Measurements from ENCODE around the gene PEPD. TPM values are rescaled to one million over a fixed set of nuclear protein-coding genes. Genes with fewer than 3 reads are reported as not detected.
A peak's percentile ranks its signal among the peaks of the same experiment; 100 is the strongest.

Gene PEPD
- total RNA-seq, 1 experiment from 2014 or later: 116 TPM

- Histone ChIP-seq H3K9me3 (no peaks in the 10 kb centered on the region), H3K4me3 (ENCODE audit: low read depth, low read length) (no peak overlapping the region), H3K36me3 (ENCODE audit: control insufficient read depth, insufficient read depth, low read length) (no peaks in the 10 kb centered on the region), H3K27me3 (replicated peaks; ENCODE audit: control insufficient read depth, insufficient read depth, low read length) (no peaks in the 10 kb centered on the region), H3K4me1 (no peaks in the 10 kb centered on the region)
- no peaks in the 10 kb centered on the region for H3K27me3 Mint-ChIP-seq (ENCODE audit: insufficient read depth, unreplicated experiment)
- no peaks in the 10 kb centered on the region for H3K4me1 Mint-ChIP-seq (ENCODE audit: low read depth, unreplicated experiment)
- ChIA-PET POLR2A (no interaction called here), CTCF (no interaction called here)
- BruUV-seq (replicated peaks): no TSS peak
- TF ChIP-seq, protein P1, sequence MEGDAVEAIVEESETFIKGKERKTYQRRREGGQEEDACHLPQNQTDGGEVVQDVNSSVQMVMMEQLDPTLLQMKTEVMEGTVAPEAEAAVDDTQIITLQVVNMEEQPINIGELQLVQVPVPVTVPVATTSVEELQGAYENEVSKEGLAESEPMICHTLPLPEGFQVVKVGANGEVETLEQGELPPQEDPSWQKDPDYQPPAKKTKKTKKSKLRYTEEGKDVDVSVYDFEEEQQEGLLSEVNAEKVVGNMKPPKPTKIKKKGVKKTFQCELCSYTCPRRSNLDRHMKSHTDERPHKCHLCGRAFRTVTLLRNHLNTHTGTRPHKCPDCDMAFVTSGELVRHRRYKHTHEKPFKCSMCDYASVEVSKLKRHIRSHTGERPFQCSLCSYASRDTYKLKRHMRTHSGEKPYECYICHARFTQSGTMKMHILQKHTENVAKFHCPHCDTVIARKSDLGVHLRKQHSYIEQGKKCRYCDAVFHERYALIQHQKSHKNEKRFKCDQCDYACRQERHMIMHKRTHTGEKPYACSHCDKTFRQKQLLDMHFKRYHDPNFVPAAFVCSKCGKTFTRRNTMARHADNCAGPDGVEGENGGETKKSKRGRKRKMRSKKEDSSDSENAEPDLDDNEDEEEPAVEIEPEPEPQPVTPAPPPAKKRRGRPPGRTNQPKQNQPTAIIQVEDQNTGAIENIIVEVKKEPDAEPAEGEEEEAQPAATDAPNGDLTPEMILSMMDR (IDR thresholded peaks at IDR 0.05; ENCODE audit: insufficient read depth in 1 of 2, low read depth in 1 of 2, low read length in 1 of 2, severe bottlenecking in 1 of 2, unreplicated experiment in 1 of 2): no peak
- no peak overlapping the region for H3K4me3 Mint-ChIP-seq (ENCODE audit: unreplicated experiment)
- peaks cover 42% of the 10 kb centered on the region for H3K36me3 Mint-ChIP-seq (ENCODE audit: insufficient read depth, unreplicated experiment)
- intact Hi-C loops (cut with micrococcal nuclease; ENCODE audit: unreplicated experiment): no loop called here
- H3K9me3 Mint-ChIP-seq (ENCODE audit: unreplicated experiment): peaks cover 4% of the 10 kb centered on the region
- no peak overlapping the region for H3K27ac Mint-ChIP-seq (ENCODE audit: unreplicated experiment)
- peak in 1 of 2 experiments; percentile 12 for DNase-seq
Observed at GRCh38 chr19:33473653-33474305, 47.8 kb downstream of the PEPD start.

DNA sequence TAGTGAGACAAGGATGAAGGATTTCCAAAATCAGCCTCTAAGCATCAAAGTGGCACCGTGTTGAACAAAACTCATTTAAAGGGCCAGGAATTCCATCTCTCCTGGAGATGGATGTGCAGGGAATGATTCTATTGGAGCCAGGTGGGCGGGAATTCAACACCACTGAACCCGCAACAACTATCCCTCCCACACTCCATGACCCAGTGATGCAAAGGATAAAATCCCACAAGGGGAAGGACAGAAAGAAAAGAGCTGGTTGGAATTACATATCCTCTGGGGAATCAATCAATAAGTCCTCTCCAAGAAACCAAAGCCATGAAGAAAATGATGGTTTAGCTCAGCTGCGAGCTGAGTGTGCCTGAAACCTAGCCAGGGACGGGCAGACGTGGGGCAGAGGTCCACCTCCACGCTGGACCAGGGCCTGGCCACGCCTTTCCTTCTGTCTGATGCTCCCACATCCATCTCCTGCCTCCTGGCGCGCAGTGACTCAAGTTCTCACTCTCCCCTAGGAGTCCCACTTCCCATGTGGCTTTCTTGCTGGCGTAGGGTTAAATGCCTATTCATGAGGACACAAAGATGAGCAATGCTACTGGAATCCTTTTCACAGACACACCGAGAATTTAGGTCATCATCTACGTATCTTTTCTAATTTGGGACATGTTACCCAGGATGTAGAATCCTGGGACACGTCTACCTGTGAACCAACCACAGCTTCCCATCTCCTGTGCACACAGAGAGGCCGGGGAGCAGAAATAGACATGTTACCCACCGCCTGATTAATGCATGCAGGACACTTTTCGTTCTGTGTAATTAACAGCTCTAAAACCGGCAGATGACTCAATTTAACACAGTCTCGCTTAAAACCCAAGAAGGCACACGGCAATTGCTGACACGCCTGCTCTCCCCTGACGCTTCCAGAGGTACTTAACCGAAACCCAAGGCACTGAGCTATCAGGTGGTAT lies 48.6 kb downstream of the PEPD start:
- Histone ChIP-seq H3K27me3 (replicated peaks; ENCODE audit: control insufficient read depth, insufficient read depth, low read length) (no peaks in the 10 kb centered on the region), H3K9me3 (no peaks in the 10 kb centered on the region), H3K36me3 (ENCODE audit: control insufficient read depth, insufficient read depth, low read length) (no peaks in the 10 kb centered on the region; the same call in none of the 2 replicates), H3K4me1 (no peaks in the 10 kb centered on the region), H3K4me3 (ENCODE audit: low read depth, low read length) (no peak overlapping the region)
- TF ChIP-seq, protein P1 (IDR thresholded peaks at IDR 0.05; ENCODE audit: insufficient read depth in 1 of 2, low read depth in 1 of 2, low read length in 1 of 2, severe bottlenecking in 1 of 2, unreplicated experiment in 1 of 2): no peak
- Mint-ChIP-seq H3K27me3 (ENCODE audit: insufficient read depth, unreplicated experiment) (no peaks in the 10 kb centered on the region), H3K4me1 (ENCODE audit: low read depth, unreplicated experiment) (no peaks in the 10 kb centered on the region), H3K27ac (ENCODE audit: unreplicated experiment) (no peak overlapping the region), H3K9me3 (ENCODE audit: unreplicated experiment) (no peaks in the 10 kb centered on the region), H3K36me3 (ENCODE audit: insufficient read depth, unreplicated experiment) (peaks cover 34% of the 10 kb centered on the region), H3K4me3 (ENCODE audit: unreplicated experiment) (no peak overlapping the region)
- BruUV-seq (replicated peaks): no TSS peak
- ChIA-PET CTCF (interaction anchor here (0.6 kb wide), 1 partner anchor 41 kb away, joined by 3 read pairs; no protein-coding TSS in a partner anchor), POLR2A (no interaction called here)
- intact Hi-C loops (cut with micrococcal nuclease; ENCODE audit: unreplicated experiment): no loop called here
- DNase-seq: peak in 1 of 2 experiments; percentile 22

DNA sequence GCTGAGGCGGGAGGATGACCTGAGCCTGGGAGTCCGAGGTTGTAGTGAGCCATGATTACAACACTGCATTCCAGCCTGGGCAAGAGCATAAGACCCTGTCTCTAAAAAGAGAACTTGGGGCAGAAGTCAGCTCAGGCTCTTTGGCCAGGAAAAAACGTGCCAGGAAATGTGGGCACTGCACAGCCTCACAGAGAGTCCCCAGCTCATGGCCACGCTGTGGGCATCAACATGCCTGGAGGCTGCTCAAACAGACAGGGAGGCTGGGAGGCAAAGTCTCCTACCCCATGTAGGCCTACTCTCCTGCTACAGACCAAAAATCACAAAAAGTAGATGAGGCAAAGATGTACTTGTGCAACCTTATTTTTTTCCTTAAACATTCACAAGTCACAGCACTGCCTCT lies 49.4 kb downstream of the PEPD start:
- H3K4me3 ChIP-seq (ENCODE audit: low read depth, low read length): no peak overlapping the region
- H3K4me1 ChIP-seq: no peaks in the 10 kb centered on the region
- H3K4me1 Mint-ChIP-seq (ENCODE audit: low read depth, unreplicated experiment): no peaks in the 10 kb centered on the region
- ChIA-PET CTCF (no interaction called here), POLR2A (no interaction called here)
- H3K9me3 ChIP-seq: no peaks in the 10 kb centered on the region
- intact Hi-C loops (cut with micrococcal nuclease; ENCODE audit: unreplicated experiment): no loop called here
- BruUV-seq (replicated peaks): no TSS peak
- H3K4me3 Mint-ChIP-seq (ENCODE audit: unreplicated experiment): no peak overlapping the region
- no peaks in the 10 kb centered on the region for H3K9me3 Mint-ChIP-seq (ENCODE audit: unreplicated experiment)
- H3K36me3 Mint-ChIP-seq (ENCODE audit: insufficient read depth, unreplicated experiment): peaks cover 29% of the 10 kb centered on the region
- DNase-seq: peak in 1 of 2 experiments; percentile 9
- no peaks in the 10 kb centered on the region; the same call in none of the 2 replicates for H3K36me3 ChIP-seq (ENCODE audit: control insufficient read depth, insufficient read depth, low read length)
- no peak overlapping the region for H3K27ac Mint-ChIP-seq (ENCODE audit: unreplicated experiment)
- no peaks in the 10 kb centered on the region for H3K27me3 ChIP-seq (replicated peaks; ENCODE audit: control insufficient read depth, insufficient read depth, low read length)
- TF ChIP-seq, protein P1 (IDR thresholded peaks at IDR 0.05; ENCODE audit: insufficient read depth in 1 of 2, low read depth in 1 of 2, low read length in 1 of 2, severe bottlenecking in 1 of 2, unreplicated experiment in 1 of 2): no peak
- H3K27me3 Mint-ChIP-seq (ENCODE audit: insufficient read depth, unreplicated experiment): no peaks in the 10 kb centered on the region
